ENCODE results near the gene CUX1.
"Not testable (repeated sequence)": the region's sequence is repeated elsewhere in the genome, so short reads cannot be mapped to it uniquely, and the experiment has no call there.

The CUX1 gene

GRCh38 chr7:102306916-102307677 lies 489.7 kb downstream of the CUX1 start:
- no peak for DNase-seq (ENCODE audit: low read depth in 2 of 2)

DNA sequence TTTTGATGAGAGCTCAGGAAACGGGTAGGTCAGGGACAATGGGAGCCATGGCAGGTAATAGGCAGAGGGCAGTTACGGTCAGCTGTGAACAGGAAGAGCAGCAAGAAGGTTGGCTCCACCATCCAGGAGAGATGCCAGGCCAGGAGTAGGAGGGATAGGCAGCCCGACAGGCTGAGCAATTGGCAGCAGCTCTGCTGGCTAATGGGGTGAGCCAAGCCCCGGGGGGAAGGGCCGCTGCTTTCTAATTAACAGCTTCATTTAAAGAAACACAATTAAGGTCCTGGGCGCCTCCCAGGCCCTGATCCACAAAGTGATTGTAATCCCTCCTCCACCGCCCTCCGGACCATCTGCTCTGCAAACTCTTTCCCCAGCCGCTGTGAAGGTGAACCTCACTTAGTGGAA lies 493.0 kb downstream of the CUX1 start:
- DNase-seq (ENCODE audit: low read depth in 2 of 2), result no peak

GRCh38 chr7:102312317-102312716 lies 494.9 kb downstream of the CUX1 start:
- no peak for DNase-seq (ENCODE audit: low read depth in 2 of 2)

GRCh38 chr7:102313997-102314780 lies 496.8 kb downstream of the CUX1 start:
- DNase-seq (ENCODE audit: low read depth in 2 of 2), result no peak

DNA sequence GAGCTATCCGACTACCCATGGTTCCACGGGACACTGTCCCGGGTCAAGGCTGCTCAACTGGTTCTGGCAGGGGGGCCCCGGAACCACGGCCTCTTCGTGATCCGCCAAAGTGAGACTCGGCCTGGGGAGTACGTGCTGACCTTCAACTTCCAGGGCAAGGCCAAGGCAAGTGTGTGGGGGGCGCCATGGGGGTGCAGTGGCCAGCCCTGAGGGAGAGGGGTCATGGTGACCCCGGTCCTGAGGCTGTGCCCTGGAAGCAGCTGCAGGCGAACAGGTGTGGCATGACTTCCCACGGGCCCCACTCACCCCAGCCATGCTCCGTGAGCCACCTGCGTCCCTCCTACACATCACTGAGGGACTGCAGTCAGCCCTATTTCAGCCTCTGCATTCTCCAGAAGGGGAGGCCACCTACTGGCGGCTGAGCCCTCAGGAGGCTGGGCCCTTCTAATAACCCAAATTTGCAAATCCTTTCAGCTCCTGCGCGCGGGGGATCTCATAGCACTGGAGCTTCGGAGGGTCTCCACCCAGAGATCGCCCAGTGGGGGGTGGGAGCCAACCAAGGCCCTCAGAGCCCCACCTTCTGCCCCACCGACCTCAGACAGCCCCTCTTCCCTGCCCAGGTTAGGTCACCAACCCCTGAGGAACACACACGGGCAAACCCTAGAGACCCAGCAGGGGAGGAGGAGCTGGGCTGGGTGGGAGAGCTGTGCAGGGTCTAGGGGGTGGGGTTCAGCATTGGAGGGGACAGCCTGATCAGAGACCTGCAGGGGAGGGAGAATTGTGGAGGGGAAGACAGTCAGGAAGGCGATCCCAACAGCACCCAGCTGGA lies 500.0 kb downstream of the CUX1 start:
- DNase-seq (ENCODE audit: low read depth in 2 of 2), result no peak

DNA sequence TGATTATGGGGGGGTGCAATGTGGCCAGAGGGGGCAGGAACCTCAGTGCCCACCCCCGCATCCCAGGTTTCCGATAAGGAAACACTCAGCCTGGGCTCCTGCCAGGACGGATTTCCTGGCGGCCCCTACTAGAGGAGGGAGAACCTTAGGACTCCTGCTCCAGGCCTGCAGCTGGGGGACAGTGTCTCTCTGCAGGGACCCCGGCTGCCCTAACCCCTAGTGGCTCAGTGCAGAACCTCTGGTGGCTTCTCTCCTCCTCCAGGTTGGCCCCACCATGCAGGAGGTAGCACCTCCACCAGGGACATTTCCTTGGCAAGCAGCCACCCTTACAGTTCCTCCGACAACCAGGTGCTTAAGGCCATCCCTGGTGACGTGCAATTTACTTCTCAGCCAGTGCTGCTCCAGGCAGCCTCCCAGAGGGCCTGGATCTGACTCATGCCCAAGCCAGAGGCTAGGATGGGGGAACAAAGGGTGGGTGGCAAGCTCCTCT lies 501.1 kb downstream of the CUX1 start:
- no peak for DNase-seq (ENCODE audit: low read depth in 2 of 2)

DNA sequence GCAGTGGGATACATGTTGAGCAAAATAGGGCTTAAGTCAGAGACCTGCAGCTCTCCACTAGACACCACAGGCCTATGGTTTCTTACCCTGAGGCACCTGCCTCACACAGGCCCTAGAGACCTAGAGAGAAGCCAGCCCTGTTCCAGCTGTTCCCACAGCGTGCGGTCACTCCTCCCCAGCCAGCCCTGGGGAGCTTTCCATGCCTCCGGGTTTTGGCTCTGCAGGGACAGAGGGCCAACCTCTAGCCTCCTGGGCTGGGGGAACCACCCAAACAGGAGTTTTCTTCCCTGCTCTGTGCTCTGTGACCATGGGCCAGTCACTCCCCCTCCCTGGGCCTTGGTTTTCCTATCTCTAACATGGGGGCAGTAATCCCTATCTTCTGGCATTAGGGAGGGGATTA lies 502.2 kb downstream of the CUX1 start:
- DNase-seq (ENCODE audit: low read depth in 2 of 2), result no peak

DNA sequence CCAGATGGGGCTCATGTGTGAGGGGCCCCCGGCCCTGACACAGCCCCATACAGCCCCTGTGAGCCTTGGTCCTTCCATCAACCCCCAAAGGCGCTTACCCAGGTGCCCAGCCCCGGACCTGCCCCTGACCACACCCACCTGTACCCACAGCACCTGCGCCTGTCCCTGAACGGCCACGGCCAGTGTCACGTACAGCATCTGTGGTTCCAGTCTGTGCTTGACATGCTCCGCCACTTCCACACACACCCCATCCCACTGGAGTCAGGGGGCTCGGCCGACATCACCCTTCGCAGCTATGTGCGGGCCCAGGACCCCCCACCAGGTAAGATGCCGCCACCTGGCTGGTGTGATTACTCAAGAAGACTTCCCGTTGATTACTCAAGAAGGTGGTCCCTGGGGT lies 502.8 kb downstream of the CUX1 start:
- DNase-seq (ENCODE audit: low read depth in 2 of 2), result no peak

DNA sequence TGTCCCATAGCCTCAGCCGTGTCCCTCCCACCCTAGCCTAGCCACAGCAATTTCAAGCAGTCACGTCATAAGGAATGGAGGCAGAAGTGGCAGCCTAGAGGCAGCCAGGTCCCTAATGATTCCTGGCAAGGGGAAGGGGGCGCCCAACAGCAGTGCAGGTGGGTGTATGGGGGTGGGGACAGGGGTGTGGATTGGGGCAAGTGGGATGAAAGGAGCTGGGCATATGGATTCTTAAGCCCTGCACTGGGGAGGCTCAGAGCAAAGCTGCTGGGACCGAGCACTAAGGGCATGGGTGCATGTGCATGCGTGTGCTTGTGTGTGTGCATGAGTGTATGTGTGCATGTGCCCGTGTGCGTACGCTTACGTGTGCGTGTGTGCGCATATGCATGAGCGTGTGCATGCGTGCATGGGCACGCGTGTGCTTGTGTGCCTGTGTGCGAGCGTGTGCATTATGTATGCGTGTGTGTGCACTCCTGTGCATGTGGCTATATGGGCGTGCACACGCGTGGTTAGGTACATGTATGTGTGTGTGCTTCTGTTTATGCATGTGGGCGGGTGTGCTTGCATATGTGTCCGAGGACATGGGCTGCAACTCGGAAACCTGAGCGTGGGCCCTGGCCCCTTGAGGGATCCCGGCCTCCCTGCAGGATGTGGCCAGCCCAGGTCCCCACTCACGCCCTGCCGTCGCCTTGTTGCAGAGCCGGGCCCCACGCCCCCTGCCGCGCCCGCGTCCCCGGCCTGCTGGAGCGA lies 503.4 kb downstream of the CUX1 start:
- no peak for DNase-seq (ENCODE audit: low read depth in 2 of 2)

DNA sequence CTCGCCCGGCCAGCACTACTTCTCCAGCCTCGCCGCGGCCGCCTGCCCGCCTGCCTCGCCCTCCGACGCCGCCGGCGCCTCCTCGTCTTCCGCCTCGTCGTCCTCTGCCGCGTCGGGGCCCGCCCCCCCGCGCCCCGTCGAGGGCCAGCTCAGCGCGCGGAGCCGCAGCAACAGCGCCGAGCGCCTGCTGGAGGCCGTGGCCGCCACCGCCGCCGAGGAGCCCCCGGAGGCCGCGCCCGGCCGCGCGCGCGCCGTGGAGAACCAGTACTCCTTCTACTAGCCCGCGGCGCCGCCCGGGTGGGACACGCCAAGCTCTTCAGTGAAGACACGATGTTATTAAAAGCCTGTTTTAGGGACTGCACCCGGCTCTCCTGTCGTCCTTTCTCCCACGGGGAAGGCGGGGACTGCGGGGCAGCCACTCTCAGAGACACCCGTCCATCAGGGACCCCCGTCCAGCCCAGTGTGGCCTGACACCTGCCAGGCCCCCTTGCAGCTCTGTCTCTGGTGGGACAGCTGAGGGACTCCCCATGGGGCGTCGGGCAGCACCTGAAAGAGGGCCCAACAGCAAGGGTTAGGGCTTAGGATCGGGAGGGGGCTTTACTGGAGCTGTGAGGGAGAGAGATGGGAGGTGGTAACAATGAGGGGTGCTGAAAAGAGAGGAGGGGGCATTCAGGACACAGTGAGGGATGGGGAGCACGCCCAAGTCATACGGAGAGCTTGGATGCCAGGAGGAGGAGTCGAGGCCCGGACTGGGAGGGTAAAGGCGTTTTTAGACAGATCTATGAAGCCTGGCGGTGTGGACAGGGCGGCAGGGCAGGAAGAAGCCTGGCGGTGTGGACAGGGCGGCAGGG lies 504.1 kb downstream of the CUX1 start:
- no peak for DNase-seq (ENCODE audit: low read depth in 2 of 2)

DNA sequence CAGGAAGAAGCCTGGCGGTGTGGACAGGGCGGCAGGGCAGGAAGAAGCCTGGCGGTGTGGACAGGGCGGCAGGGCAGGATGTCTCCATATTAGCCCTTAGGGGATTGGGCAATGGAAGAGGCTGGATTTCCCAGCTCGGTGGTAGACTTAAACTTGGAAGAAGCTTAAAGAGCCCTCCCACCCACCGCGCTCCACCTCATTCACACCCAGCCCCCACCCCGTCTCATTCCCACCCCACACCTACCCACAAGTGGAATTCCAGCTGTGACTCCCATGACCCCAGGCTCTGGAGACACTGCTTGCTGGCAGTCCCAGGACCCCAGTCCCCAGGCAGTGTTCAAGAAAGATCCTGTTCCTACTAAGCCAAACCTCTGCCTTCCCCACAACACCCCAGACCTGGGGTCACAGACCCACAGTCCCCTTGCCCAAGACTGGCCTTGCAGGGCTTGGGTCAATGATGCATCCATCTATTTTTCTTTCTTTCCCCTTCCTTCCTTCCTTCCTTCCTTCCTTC lies 504.8 kb downstream of the CUX1 start:
- no peak for DNase-seq (ENCODE audit: low read depth in 2 of 2)

DNA sequence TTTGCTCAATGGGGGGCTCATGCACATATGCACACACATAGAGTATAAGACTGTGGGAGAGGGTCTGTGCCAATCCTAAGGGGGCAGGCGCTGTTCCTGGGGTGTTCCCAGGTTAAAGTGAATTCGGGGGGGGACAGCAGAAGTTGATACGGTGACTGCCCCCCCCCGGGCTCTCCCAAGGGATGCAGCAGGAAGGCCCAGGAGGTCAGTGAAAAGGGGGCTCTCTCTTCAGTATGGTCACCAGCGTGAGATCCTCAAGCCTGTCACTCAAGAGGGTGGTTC lies 506.4 kb downstream of the CUX1 start:
- no peak for DNase-seq (ENCODE audit: low read depth in 2 of 2)

GRCh38 chr7:102325106-102325505 lies 507.7 kb downstream of the CUX1 start:
- not testable (repeated sequence) for DNase-seq (ENCODE audit: low read depth in 2 of 2)

- no peak for DNase-seq (ENCODE audit: low read depth in 2 of 2)
These were observed 508.9 kb downstream of the CUX1 start for GRCh38 chr7:102326157-102326889.

GRCh38 chr7:102327183-102327582 lies 509.8 kb downstream of the CUX1 start:
- DNase-seq (ENCODE audit: low read depth in 2 of 2), result not testable (repeated sequence)

GRCh38 chr7:102328863-102329262 lies 511.4 kb downstream of the CUX1 start:
- not testable (repeated sequence) for DNase-seq (ENCODE audit: low read depth in 2 of 2)

GRCh38 chr7:102329366-102329765 lies 511.9 kb downstream of the CUX1 start:
- DNase-seq (ENCODE audit: low read depth in 2 of 2), result not testable (repeated sequence)

- not testable (repeated sequence) for DNase-seq (ENCODE audit: low read depth in 2 of 2)
These were observed 513.4 kb downstream of the CUX1 start for GRCh38 chr7:102330666-102331460.

Data from stimulated activated CD8-positive, alpha-beta memory T cell treated with anti-CD3 and anti-CD28 coated beads, Interleukin-7, amount 100 ng/mL, for 1 hour (primary cell).